Transverse colon (tissue), 4 donors: Measurements from ENCODE around the gene TRAPPC14. TPM values are rescaled to one million over a fixed set of nuclear protein-coding genes. Genes with fewer than 3 reads are reported as not detected.

ENCODE experiments used
- DNase-seq: peaks from one replicate; pipeline ENCODE4 v3.0.0-alpha.2; 2019
- H3K27ac ChIP-seq, 4 donors: fragments of 200-600 bp; sonication (generic); 2 replicates each; pipeline ENCODE4 v1.5.1; 2016 to 2018; ENCODE audit warnings: inconsistent platforms in 4 of 4
- H3K27me3 ChIP-seq: fragments of 200-600 bp; sonication (generic); 2 replicates; pipeline ENCODE4 v1.5.1; 2017; ENCODE audit warnings: inconsistent platforms
- H3K36me3 ChIP-seq, 4 donors: fragments of 200-600 bp; sonication (generic); 2 replicates each; pipeline ENCODE4 v1.5.1; 2017 to 2019; ENCODE audit warnings: inconsistent platforms in 4 of 4
- H3K4me1 ChIP-seq, 4 donors: fragments of 200-600 bp; sonication (generic); 2 replicates each; pipeline ENCODE4 v1.5.1; 2017 to 2020; ENCODE audit warnings: inconsistent platforms in 4 of 4
- H3K4me3 ChIP-seq, 4 donors: fragments of 200-600 bp; sonication (generic); 1 replicate in 1 of 4; 2 replicates in 3 of 4; pipeline versions ENCODE4 v1.5.1 to v1.6.1; 2017 to 2019; ENCODE audit warnings: inconsistent platforms in 4 of 4
- H3K9me3 ChIP-seq, 2 donors: fragments of 200-600 bp; sonication (generic); 2 replicates each; pipeline ENCODE4 v1.5.1; 2017 to 2019; ENCODE audit warnings: inconsistent platforms in 2 of 2
- EP300 ChIP-seq: sonication (generic); formaldehyde crosslinking; IDR thresholded peaks from one replicate; pipeline ENCODE4 v1.6.1; 2017; ENCODE audit warnings: antibody characterized with exemption, low read depth
- POLR2A ChIP-seq: fragments of 450-650 bp; IDR thresholded peaks from one replicate; pipeline ENCODE4 v1.6.1; 2016; ENCODE audit warnings: antibody characterized with exemption, mild to moderate bottlenecking, moderate library complexity
- POLR2AphosphoS5 ChIP-seq, 3 donors: sonication (generic); formaldehyde crosslinking; IDR thresholded peaks; one replicate each; pipeline ENCODE4 v1.6.1; 2016; ENCODE audit warnings: antibody characterized with exemption in 3 of 3
- WGBS, 2 donors: methylation state at CpG; one replicate each; pipeline ENCODE4 v1.1.5; 2018; ENCODE audit warnings: low coverage in 1 of 2; 5-methylcytosine and 5-hydroxymethylcytosine counted together
- in situ Hi-C, 4 donors: fragments of 200-750 bp; cut with MboI; loops; one replicate each; pipeline versions ENCODE4 v1.15.0 to v1.15.1; 2017; ENCODE audit warnings: low sequenced_read_pairs in 3 of 4, low pct_ligation_motif_present in 1 of 4, low pct_unique_long_range_greater_than_20kb in 1 of 4
- intact Hi-C: fragments of 100-400 bp; cut with DNase I; formaldehyde crosslinking; loops from one replicate; pipeline ENCODE4 v1.15.1; 2023; ENCODE audit warnings: low total_unique reads
- total RNA-seq, 4 donors: library from RNA; depleted of rRNA; stranded (reverse); fragments of >200 nt; gene quantifications; one replicate each; pipeline ENCODE4 v1.1.0, GENCODE V29; 2016
- TF ChIP-seq, protein P1 (sequence below), 5 experiments: fragments of 200-600 bp in 3 of 5; fragments of 450-650 bp in 2 of 5; sonication (generic) in 3 of 5; IDR thresholded peaks; 1 replicate in 2 of 5; 2 replicates in 3 of 5; pipeline ENCODE4 v1.5.1; 2016 to 2017; ENCODE audit warnings: antibody characterized with exemption in 5 of 5, inconsistent platforms in 3 of 5, mild to moderate bottlenecking in 2 of 5, moderate library complexity in 1 of 5

TRAPPC14 gene
- total RNA-seq, 4 donors from 2014 or later = 43.5 to 111 (median 51.2) TPM

DNA sequence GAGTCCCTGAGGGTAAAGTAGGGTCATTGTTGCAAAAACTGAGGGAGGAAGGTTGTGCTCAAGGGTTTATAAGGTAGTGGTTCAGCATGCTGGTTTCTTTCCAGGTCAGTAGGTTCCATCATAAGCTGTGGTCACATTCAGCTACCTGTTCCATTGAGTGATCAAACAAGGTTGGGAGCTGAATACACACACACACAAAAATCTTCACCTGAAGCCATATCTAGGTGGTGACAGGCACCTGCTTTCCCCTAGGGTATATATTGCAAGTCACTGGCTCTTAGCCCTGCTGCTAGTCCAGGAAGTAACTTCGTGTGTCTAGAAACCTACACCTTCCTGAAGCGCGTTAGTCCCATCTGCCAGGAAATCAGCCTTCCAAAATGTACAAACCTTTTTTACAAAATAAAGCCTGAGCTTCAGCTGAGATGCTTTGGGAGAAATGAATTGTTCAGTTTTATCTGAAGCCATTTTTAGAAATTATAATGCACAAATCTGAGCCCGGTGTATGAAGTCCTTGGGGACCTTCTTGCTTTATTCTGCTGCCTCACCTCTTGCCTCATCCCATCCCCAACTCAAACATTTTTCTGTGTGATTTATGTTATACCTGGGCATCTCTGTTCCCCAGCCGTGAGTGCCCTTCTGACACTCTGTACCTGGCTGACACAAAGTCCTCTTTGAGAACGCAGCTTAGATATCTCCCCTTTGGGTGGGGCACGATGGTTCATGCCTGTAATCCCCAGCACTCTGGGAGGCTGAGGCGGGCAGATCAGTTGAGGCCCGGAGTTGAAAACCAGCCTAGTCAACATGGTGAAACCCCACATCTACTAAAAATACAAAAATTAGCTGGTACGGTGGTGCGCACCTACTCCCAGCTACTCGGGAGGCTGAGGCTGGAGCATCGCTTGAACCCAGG, 20.4 kb downstream of the TRAPPC14 start:
- 43 to 65% methylated on average over 6 to 13 of the region's 13 CpGs for WGBS, 2 donors
- TF ChIP-seq, protein P1, sequence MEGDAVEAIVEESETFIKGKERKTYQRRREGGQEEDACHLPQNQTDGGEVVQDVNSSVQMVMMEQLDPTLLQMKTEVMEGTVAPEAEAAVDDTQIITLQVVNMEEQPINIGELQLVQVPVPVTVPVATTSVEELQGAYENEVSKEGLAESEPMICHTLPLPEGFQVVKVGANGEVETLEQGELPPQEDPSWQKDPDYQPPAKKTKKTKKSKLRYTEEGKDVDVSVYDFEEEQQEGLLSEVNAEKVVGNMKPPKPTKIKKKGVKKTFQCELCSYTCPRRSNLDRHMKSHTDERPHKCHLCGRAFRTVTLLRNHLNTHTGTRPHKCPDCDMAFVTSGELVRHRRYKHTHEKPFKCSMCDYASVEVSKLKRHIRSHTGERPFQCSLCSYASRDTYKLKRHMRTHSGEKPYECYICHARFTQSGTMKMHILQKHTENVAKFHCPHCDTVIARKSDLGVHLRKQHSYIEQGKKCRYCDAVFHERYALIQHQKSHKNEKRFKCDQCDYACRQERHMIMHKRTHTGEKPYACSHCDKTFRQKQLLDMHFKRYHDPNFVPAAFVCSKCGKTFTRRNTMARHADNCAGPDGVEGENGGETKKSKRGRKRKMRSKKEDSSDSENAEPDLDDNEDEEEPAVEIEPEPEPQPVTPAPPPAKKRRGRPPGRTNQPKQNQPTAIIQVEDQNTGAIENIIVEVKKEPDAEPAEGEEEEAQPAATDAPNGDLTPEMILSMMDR (IDR thresholded peaks at IDR 0.05) = no peak
- TF ChIP-seq POLR2A (no peak), EP300 (no peak), POLR2AphosphoS5 (IDR thresholded peaks at IDR 0.05) (no peak)
- no peaks in the 10 kb centered on the region for H3K36me3 ChIP-seq
- H3K27me3 ChIP-seq = no peaks in the 10 kb centered on the region
- intact Hi-C loops (loop anchor here (5.0 kb wide), 1 partner anchor 74 kb away; no protein-coding TSS in a partner anchor), in situ Hi-C loops (no loop called here)
- H3K4me3 ChIP-seq = no peak overlapping the region
- peak overlapping the region in 3 of 4 donors; percentile 17 to 55 (median 41) for H3K27ac ChIP-seq
- no peaks in the 10 kb centered on the region for H3K9me3 ChIP-seq
- DNase-seq = no peak
- peaks cover 0 to 21% (median 8%) of the 10 kb centered on the region in 4 donors for H3K4me1 ChIP-seq

- TF ChIP-seq, protein P1 (IDR thresholded peaks at IDR 0.05) = peak; percentile 75 to 96 (median 82)
- TF ChIP-seq POLR2A = no peak
- WGBS, 2 donors = 17 to 36% methylated on average over 2 to 3 of the region's 3 CpGs
- peak; percentile 76 for DNase-seq
- H3K4me3 ChIP-seq = no peak overlapping the region
- H3K27me3 ChIP-seq = no peaks in the 10 kb centered on the region
- in situ Hi-C loops = loop anchor here in 1 of 4 donors (5.0 kb wide), 1 partner anchor 85 kb away; the partner anchor contains the start of gene PVRIG
- H3K9me3 ChIP-seq = no peaks in the 10 kb centered on the region
- H3K4me1 ChIP-seq = peaks cover 6 to 37% (median 20%) of the 10 kb centered on the region in 4 donors
- no peaks in the 10 kb centered on the region for H3K36me3 ChIP-seq
- intact Hi-C loops = loop anchor here (5.0 kb wide), 1 partner anchor 90 kb away; no protein-coding TSS in a partner anchor
- H3K27ac ChIP-seq = no peak overlapping the region
These were observed 25.8 kb downstream of the TRAPPC14 start for GRCh38 chr7:100132697-100133151.

DNA sequence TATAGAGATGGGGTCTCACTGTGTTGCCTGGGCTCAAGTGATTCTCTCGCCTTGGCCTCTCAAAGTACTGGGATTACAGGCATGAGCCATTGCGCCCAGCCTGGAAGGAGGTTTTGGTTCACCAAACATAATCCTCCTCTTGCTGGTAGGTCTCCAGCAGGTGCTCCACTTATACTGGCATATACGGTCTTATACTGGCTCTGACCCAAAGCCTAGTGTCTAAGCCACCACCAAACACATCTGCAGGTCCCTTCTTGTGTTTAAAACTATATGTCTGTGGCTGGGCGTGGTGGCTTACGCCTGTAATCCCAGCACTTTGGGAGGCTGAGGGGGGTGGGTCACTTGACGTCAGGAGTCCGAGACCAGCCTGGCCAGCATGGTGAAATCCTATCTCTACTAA, 26.4 kb downstream of the TRAPPC14 start:
- WGBS, 2 donors = 48 to 60% methylated on average over 5 to 7 of the region's 7 CpGs
- TF ChIP-seq POLR2AphosphoS5 (IDR thresholded peaks at IDR 0.05) = no peak
- TF ChIP-seq EP300 = no peak
- no peak for TF ChIP-seq POLR2A
- TF ChIP-seq, protein P1 (IDR thresholded peaks at IDR 0.05) = no peak
- intact Hi-C loops (loop anchor here (5.0 kb wide), 1 partner anchor 90 kb away; no protein-coding TSS in a partner anchor), in situ Hi-C loops (loop anchor here in 1 of 4 donors (5.0 kb wide), 1 partner anchor 85 kb away; the partner anchor contains the start of gene PVRIG)
- Histone ChIP-seq H3K4me1 (peaks cover 6 to 37% (median 21%) of the 10 kb centered on the region in 4 donors), H3K27ac (no peak overlapping the region), H3K27me3 (no peaks in the 10 kb centered on the region), H3K9me3 (no peaks in the 10 kb centered on the region), H3K36me3 (no peaks in the 10 kb centered on the region), H3K4me3 (no peak overlapping the region)
- no peak for DNase-seq
